MV-4-11 (cell line): ENCODE data around the gene IL1RAPL1.
"Not testable (repeated sequence)": the region's sequence is repeated elsewhere in the genome, so short reads cannot be mapped to it uniquely, and the experiment has no call there.

Source experiments
- DNase-seq: peaks from one replicate; lab custom pipeline; 2025; lab: John Stamatoyannopoulos, UW

Gene IL1RAPL1

GRCh38 chrX:29274517-29274916 lies 687.3 kb downstream of the IL1RAPL1 start:
- no peak for DNase-seq

GRCh38 chrX:29275928-29276327 lies 688.7 kb downstream of the IL1RAPL1 start:
- DNase-seq: no peak

- no peak for DNase-seq
Observed at GRCh38 chrX:29281078-29281742, 694.0 kb downstream of the IL1RAPL1 start.

- DNase-seq: no peak
Observed at GRCh38 chrX:29285664-29286063, 698.4 kb downstream of the IL1RAPL1 start.

GRCh38 chrX:29295987-29296680 lies 708.9 kb downstream of the IL1RAPL1 start:
- DNase-seq: no peak

- DNase-seq: no peak
Observed at GRCh38 chrX:29297171-29297800, 710.0 kb downstream of the IL1RAPL1 start.

GRCh38 chrX:29299684-29300083 lies 712.4 kb downstream of the IL1RAPL1 start:
- DNase-seq: no peak

- DNase-seq: no peak
Observed at GRCh38 chrX:29308726-29309125, 721.5 kb downstream of the IL1RAPL1 start.

- no peak for DNase-seq
Observed at GRCh38 chrX:29315931-29316330, 728.7 kb downstream of the IL1RAPL1 start.

GRCh38 chrX:29318012-29318411 lies 730.8 kb downstream of the IL1RAPL1 start:
- no peak for DNase-seq

GRCh38 chrX:29332429-29332828 lies 745.2 kb downstream of the IL1RAPL1 start:
- not testable (repeated sequence) for DNase-seq

GRCh38 chrX:29333091-29333490 lies 745.8 kb downstream of the IL1RAPL1 start:
- DNase-seq: not testable (repeated sequence)

- DNase-seq: no peak
Observed at GRCh38 chrX:29348288-29348687, 761.0 kb downstream of the IL1RAPL1 start.

GRCh38 chrX:29359276-29359675 lies 772.0 kb downstream of the IL1RAPL1 start:
- DNase-seq: no peak

- not testable (repeated sequence) for DNase-seq
Observed at GRCh38 chrX:29374765-29375164, 787.5 kb downstream of the IL1RAPL1 start.

GRCh38 chrX:29376584-29376983 lies 789.3 kb downstream of the IL1RAPL1 start:
- DNase-seq: no peak

- no peak for DNase-seq
Observed at GRCh38 chrX:29382811-29383210, 795.6 kb downstream of the IL1RAPL1 start.

- no peak for DNase-seq
Observed at GRCh38 chrX:29388509-29388908, 801.3 kb downstream of the IL1RAPL1 start.

GRCh38 chrX:29397506-29397905 lies 810.3 kb downstream of the IL1RAPL1 start:
- DNase-seq: no peak

- DNase-seq: no peak
Observed at GRCh38 chrX:29407357-29407756, 820.1 kb downstream of the IL1RAPL1 start.

- no peak for DNase-seq
Observed at GRCh38 chrX:29419774-29420553, 832.7 kb downstream of the IL1RAPL1 start.

- no peak for DNase-seq
Observed at GRCh38 chrX:29422034-29422433, 834.8 kb downstream of the IL1RAPL1 start.
